HepG2 (cell line): ENCODE measurements around the gene TMEM129. TPM values are rescaled to one million over a fixed set of nuclear protein-coding genes. Genes with fewer than 3 reads are reported as not detected.

Experiments
- ETV5 ChIP-seq: IDR thresholded peaks from 2 replicates; pipeline ENCODE4 v1.6.1; 2018; ENCODE audit warnings: missing biosample characterization, missing genetic modification reagents, inconsistent platforms, borderline replicate concordance
- HMGA1 ChIP-seq: sonication (generic); formaldehyde crosslinking; conservative IDR thresholded peaks from 2 replicates; pipeline ENCODE4 v1.4.0; 2020; ENCODE audit warnings: missing genetic modification reagents
- HNRNPUL1 ChIP-seq: fragments of 200-400 bp; formaldehyde crosslinking; IDR thresholded peaks from 2 replicates; pipeline ENCODE4 v1.6.1; 2017; ENCODE audit warnings: low read depth, mild to moderate bottlenecking, low read length, moderate library complexity
- NR2F2 ChIP-seq: IDR thresholded peaks from 2 replicates; pipeline ENCODE4 v1.6.1; 2012; ENCODE audit warnings: low read depth, inconsistent platforms, borderline replicate concordance
- PHF5A ChIP-seq: IDR thresholded peaks from one replicate; pipeline ENCODE4 v1.6.1; 2018; ENCODE audit warnings: low read depth, missing genetic modification reagents; ENCODE audit not compliant: unreplicated experiment
- POLR2AphosphoS5 ChIP-seq: IDR thresholded peaks from 2 replicates; pipeline ENCODE4 v1.6.1; 2012; ENCODE audit warnings: low read depth, low read length
- RELA ChIP-seq: sonication (generic); formaldehyde crosslinking; IDR thresholded peaks from 2 replicates; pipeline ENCODE4 v1.4.0; 2020; ENCODE audit warnings: missing genetic modification reagents
- SMYD3 ChIP-seq: sonication (generic); formaldehyde crosslinking; IDR thresholded peaks from 2 replicates; pipeline ENCODE4 v1.8.1; 2023; ENCODE audit warnings: mild to moderate bottlenecking, missing genetic modification reagents
- SP5 ChIP-seq: IDR thresholded peaks from 2 replicates; pipeline ENCODE4 v1.6.1; 2016; ENCODE audit warnings: low read depth, borderline replicate concordance
- ZNF251 ChIP-seq: sonication (generic); formaldehyde crosslinking; IDR thresholded peaks from 2 replicates; pipeline ENCODE4 v1.9.0; 2021; ENCODE audit warnings: mild to moderate bottlenecking, missing genetic modification reagents
- ZNF263 ChIP-seq: sonication (generic); formaldehyde crosslinking; IDR thresholded peaks from 2 replicates; pipeline ENCODE4 v1.4.0; 2020; ENCODE audit warnings: missing genetic modification reagents
- ZNF383 ChIP-seq: sonication (generic); formaldehyde crosslinking; IDR thresholded peaks from 2 replicates; pipeline ENCODE4 v1.4.0; 2020; ENCODE audit warnings: missing genetic modification reagents, mild to moderate bottlenecking, borderline replicate concordance
- polyA plus RNA-seq, 8 experiments: library from polyadenylated mRNA; depleted of rRNA in 3 of 8; stranded (reverse) in 7 of 8; unstranded in 1 of 8; fragments of >200 nt; fragmentation: Illumina TruSeq in 4 of 8; extraction: Trizol in 4 of 8; gene quantifications; 2 replicates each; pipeline versions ENCODE4 v1.2.1 to v1.2.3, GENCODE V29; 2011 to 2016; ENCODE audit warnings: low read depth in 4 of 8, missing spikeins in 1 of 8, mixed read lengths in 1 of 8; ENCODE audit not compliant: insufficient read depth in 1 of 8
- total RNA-seq, 5 experiments: library from RNA; depleted of rRNA; stranded (reverse); fragments of >200 nt; fragmentation: Illumina TruSeq; extraction: Trizol; gene quantifications; 2 replicates each; pipeline ENCODE4 v1.2.3, GENCODE V29; 2016; ENCODE audit warnings: low read depth in 1 of 5
- TF ChIP-seq, protein P1 (sequence below): sonication (generic); formaldehyde crosslinking; IDR thresholded peaks from 2 replicates; pipeline ENCODE4 v1.5.1; 2020; ENCODE audit warnings: mild to moderate bottlenecking, missing genetic modification reagents, moderate library complexity
- TF ChIP-seq, protein P2 (sequence below), 2 experiments: sonication (generic) in 1 of 2; formaldehyde crosslinking in 1 of 2; IDR thresholded peaks; 2 replicates each; pipeline versions ENCODE4 v1.5.1 to v1.6.1; 2011 to 2020; ENCODE audit warnings: borderline replicate concordance in 1 of 2, low read depth in 1 of 2, low read length in 1 of 2, mild to moderate bottlenecking in 1 of 2, missing genetic modification reagents in 1 of 2, moderate library complexity in 1 of 2
- TF ChIP-seq, protein P3 (sequence below): sonication (generic); formaldehyde crosslinking; IDR thresholded peaks from 2 replicates; pipeline ENCODE4 v1.4.0; 2020; ENCODE audit warnings: mild to moderate bottlenecking, missing genetic modification reagents
- TF ChIP-seq, protein P4 (sequence below): sonication (generic); formaldehyde crosslinking; IDR thresholded peaks from 2 replicates; pipeline ENCODE4 v1.4.0; 2020; ENCODE audit warnings: missing genetic modification reagents
- TF ChIP-seq, protein P5 (sequence below): sonication (generic); formaldehyde crosslinking; IDR thresholded peaks from 2 replicates; pipeline ENCODE4 v1.4.0; 2020; ENCODE audit warnings: missing genetic modification reagents, mild to moderate bottlenecking, borderline replicate concordance
- TF ChIP-seq, protein P6 (sequence below): sonication (generic); formaldehyde crosslinking; IDR thresholded peaks from 2 replicates; pipeline ENCODE4 v1.8.0; 2022; ENCODE audit warnings: mild to moderate bottlenecking, missing genetic modification reagents; ENCODE audit not compliant: insufficient replicate concordance

Gene TMEM129
- total and polyA plus RNA-seq, 2 of the 13 experiments (the other 11 are each of a cell fraction or from before 2014, with no cell fraction given) = 19.0 to 25.8 TPM

DNA sequence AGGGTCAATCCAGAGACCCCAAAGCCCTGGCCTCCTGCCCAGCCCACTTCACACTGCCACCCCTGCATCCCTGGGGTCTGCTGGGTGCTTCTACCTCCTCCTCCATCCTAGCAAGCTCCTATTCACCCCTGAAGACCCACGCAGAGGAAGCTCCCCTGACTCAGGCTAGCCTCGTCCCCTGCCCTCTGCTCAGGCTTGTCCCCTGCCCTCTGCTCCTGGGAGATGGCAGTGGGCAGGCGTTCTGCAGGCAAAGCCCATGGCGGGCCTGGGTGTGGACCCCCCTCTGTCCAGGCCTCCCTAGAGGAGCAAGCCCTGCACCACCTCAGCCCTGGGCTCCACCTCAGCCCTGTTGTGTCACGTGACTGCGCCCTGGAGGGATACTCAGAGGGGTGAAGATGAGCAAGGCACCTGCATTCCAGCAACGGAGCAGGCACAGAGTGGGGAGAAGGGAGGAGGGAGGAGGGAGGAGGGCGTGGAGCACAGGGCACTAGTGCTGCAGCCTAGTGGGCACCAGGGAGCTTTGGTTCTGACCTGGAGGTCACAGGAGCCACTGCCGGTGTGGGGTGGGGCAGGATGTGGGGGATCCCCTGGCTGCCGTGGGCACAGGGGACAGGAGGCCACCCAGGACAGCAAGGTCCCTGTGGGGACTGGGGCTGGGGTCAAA, 44.4 kb upstream of the TMEM129 start (continued):
- TF ChIP-seq, protein P1, sequence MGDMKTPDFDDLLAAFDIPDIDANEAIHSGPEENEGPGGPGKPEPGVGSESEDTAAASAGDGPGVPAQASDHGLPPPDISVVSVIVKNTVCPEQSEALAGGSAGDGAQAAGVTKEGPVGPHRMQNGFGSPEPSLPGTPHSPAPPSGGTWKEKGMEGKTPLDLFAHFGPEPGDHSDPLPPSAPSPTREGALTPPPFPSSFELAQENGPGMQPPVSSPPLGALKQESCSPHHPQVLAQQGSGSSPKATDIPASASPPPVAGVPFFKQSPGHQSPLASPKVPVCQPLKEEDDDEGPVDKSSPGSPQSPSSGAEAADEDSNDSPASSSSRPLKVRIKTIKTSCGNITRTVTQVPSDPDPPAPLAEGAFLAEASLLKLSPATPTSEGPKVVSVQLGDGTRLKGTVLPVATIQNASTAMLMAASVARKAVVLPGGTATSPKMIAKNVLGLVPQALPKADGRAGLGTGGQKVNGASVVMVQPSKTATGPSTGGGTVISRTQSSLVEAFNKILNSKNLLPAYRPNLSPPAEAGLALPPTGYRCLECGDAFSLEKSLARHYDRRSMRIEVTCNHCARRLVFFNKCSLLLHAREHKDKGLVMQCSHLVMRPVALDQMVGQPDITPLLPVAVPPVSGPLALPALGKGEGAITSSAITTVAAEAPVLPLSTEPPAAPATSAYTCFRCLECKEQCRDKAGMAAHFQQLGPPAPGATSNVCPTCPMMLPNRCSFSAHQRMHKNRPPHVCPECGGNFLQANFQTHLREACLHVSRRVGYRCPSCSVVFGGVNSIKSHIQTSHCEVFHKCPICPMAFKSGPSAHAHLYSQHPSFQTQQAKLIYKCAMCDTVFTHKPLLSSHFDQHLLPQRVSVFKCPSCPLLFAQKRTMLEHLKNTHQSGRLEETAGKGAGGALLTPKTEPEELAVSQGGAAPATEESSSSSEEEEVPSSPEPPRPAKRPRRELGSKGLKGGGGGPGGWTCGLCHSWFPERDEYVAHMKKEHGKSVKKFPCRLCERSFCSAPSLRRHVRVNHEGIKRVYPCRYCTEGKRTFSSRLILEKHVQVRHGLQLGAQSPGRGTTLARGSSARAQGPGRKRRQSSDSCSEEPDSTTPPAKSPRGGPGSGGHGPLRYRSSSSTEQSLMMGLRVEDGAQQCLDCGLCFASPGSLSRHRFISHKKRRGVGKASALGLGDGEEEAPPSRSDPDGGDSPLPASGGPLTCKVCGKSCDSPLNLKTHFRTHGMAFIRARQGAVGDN = no peak
- TF ChIP-seq NR2F2 = no peak
- peak; percentile 99 for TF ChIP-seq ZNF263 (CRISPR knock-in tag)
- 0 out of 2 replicates have a peak, but pooled peaks have one; percentile 35 for TF ChIP-seq POLR2AphosphoS5
- TF ChIP-seq, protein P2, sequence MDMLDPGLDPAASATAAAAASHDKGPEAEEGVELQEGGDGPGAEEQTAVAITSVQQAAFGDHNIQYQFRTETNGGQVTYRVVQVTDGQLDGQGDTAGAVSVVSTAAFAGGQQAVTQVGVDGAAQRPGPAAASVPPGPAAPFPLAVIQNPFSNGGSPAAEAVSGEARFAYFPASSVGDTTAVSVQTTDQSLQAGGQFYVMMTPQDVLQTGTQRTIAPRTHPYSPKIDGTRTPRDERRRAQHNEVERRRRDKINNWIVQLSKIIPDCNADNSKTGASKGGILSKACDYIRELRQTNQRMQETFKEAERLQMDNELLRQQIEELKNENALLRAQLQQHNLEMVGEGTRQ (IDR thresholded peaks at IDR 0.05; ENCODE audit: low read depth, low read length) = peak; percentile 78
- TF ChIP-seq, protein P2 (CRISPR knock-in tag; IDR thresholded peaks at IDR 0.05; ENCODE audit: borderline replicate concordance) = 0 out of 2 replicates have a peak, but pooled peaks have one; percentile 65
- TF ChIP-seq RELA (CRISPR knock-in tag) = no peak
- TF ChIP-seq HMGA1 (CRISPR knock-in tag) = no peak
- TF ChIP-seq ZNF251 (CRISPR knock-in tag) = no peak
- TF ChIP-seq ETV5 = 0 out of 2 replicates have a peak, but pooled peaks have one; percentile 9
- TF ChIP-seq HNRNPUL1 = no peak
- TF ChIP-seq SP5 (CRISPR knock-in tag) = peak; percentile 41
- TF ChIP-seq PHF5A (CRISPR knock-in tag) = no peak
- no peak for TF ChIP-seq ZNF383 (CRISPR knock-in tag)
- TF ChIP-seq, protein P3, sequence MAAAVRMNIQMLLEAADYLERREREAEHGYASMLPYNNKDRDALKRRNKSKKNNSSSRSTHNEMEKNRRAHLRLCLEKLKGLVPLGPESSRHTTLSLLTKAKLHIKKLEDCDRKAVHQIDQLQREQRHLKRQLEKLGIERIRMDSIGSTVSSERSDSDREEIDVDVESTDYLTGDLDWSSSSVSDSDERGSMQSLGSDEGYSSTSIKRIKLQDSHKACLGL (CRISPR knock-in tag) = no peak
- TF ChIP-seq, protein P4, sequence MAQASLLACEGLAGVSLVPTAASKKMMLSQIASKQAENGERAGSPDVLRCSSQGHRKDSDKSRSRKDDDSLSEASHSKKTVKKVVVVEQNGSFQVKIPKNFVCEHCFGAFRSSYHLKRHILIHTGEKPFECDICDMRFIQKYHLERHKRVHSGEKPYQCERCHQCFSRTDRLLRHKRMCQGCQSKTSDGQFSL (CRISPR knock-in tag) = no peak
- TF ChIP-seq SMYD3 (CRISPR knock-in tag) = no peak
- TF ChIP-seq, protein P5, sequence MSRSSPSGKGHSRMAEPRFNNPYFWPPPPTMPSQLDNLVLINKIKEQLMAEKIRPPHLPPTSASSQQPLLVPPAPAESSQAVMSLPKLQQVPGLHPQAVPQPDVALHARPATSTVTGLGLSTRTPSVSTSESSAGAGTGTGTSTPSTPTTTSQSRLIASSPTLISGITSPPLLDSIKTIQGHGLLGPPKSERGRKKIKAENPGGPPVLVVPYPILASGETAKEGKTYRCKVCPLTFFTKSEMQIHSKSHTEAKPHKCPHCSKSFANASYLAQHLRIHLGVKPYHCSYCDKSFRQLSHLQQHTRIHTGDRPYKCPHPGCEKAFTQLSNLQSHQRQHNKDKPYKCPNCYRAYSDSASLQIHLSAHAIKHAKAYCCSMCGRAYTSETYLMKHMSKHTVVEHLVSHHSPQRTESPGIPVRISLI (CRISPR knock-in tag) = no peak
- TF ChIP-seq, protein P6, sequence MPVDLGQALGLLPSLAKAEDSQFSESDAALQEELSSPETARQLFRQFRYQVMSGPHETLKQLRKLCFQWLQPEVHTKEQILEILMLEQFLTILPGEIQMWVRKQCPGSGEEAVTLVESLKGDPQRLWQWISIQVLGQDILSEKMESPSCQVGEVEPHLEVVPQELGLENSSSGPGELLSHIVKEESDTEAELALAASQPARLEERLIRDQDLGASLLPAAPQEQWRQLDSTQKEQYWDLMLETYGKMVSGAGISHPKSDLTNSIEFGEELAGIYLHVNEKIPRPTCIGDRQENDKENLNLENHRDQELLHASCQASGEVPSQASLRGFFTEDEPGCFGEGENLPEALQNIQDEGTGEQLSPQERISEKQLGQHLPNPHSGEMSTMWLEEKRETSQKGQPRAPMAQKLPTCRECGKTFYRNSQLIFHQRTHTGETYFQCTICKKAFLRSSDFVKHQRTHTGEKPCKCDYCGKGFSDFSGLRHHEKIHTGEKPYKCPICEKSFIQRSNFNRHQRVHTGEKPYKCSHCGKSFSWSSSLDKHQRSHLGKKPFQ = no peak
